NAMALWA (cell line): ENCODE data around the gene NKX2-3.

ENCODE experiments used
- DNase-seq: peaks from one replicate; pipeline ENCODE4 v3.0.0-alpha.2; 2015; ENCODE audit warnings: low spot score

Gene NKX2-3

GRCh38 chr10:99526861-99527504 lies 5.8 kb upstream of the NKX2-3 start:
- DNase-seq: no peak

DNA sequence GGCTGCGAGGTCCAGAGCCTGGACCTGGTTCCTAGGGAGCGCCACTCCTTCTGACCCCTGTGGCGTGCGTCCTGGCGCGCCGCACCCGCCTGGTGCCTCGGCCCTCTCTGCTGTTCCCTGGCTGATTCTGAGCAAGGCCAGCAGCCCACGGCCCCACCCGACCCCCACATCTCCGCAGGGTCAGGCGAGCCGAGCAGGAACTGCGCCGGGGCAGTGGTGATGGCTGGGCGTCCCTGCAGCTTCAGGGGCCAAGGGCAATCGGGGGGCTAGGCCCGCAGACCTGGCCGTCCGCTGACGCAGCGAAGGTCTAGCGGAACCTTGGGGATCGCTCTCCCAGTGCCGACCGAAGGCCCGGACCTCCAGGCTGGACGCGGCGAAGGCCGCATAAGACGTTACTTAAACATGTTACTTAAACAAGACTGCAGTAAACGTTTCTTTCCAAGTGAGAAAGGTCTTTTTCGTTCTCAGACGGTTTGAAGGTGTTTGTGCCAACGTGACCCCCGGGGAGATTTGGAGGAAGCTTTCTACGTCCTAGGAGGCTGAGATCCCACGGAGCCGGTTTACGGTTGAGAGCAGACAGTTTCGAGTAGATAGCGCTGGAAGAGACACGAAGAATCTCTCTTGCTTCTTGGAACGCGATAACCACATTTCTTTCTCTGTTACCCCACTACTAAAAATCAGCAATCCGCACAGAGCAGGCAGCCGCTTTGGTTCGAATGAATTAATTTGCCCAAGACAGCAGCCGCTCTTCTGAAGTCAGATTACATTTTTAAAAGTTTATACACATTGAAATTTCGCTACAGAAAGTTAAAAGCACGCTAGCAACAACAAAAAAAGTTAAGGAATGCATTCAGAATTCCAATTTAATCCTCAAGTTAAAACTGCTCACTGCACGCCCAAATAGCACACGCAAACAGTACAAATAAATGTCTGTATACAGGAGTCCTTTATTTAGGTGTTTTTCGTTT lies 4.9 kb upstream of the NKX2-3 start:
- no peak for DNase-seq

GRCh38 chr10:99528494-99529441 lies 4.0 kb upstream of the NKX2-3 start:
- DNase-seq: no peak

DNA sequence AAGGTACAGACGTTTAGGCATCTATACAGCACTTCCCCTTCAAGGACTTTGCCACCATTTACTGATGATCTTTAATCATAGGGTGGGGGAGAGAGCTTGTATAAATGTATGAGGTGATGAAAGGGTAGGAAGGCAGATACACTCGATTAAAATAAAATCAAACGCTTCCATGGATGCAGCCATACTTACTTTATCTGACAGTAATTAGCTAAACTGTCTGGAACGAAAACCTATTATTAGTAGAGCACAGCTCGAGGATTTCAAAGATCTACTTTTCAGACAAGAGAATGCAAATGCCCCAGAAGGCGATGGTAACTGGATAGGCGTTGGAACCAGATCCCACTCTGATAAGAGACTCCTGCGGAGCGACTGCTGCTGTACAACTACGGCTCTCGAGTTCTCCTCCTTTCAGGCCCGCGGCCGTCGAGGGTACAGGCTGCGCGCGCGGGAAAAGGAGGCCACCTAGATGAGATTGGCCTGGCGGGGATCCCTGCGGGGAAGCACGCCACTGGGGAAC lies 3.1 kb upstream of the NKX2-3 start:
- no peak for DNase-seq

GRCh38 chr10:99530108-99531025 lies 2.4 kb upstream of the NKX2-3 start:
- DNase-seq: no peak

DNA sequence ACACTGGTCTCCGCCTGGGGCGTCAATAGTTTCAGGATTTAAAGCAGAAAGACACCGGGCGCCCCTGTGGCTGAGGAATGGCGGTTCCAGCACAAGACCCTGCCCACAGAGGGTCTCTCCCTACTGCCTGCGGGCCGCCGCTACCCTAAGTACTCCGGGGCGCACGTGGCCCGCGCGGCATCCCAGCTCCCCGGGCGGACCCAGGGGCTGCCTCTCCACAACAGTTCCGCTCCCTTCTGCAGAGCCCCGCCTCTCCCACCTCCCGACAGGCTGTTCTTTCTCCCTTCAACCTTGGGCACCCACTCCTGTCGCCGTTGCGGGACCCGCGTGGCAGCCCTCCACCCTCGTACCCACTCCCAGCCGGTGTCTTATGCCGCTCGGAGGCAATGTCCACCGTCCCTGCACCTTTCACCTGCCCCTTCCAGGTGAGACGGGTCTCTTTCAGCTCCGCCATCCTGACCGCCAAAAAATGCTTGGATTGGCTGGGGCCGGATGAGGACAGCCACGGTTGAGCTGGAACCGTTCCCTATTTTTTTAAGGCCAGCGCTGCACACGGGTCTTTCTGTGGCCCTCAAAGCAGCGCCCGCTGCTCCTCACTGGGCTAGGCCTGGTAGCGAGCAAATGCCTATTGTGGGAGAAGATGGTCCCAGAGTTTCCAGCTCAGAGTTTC lies 1.6 kb upstream of the NKX2-3 start:
- DNase-seq: no peak

DNA sequence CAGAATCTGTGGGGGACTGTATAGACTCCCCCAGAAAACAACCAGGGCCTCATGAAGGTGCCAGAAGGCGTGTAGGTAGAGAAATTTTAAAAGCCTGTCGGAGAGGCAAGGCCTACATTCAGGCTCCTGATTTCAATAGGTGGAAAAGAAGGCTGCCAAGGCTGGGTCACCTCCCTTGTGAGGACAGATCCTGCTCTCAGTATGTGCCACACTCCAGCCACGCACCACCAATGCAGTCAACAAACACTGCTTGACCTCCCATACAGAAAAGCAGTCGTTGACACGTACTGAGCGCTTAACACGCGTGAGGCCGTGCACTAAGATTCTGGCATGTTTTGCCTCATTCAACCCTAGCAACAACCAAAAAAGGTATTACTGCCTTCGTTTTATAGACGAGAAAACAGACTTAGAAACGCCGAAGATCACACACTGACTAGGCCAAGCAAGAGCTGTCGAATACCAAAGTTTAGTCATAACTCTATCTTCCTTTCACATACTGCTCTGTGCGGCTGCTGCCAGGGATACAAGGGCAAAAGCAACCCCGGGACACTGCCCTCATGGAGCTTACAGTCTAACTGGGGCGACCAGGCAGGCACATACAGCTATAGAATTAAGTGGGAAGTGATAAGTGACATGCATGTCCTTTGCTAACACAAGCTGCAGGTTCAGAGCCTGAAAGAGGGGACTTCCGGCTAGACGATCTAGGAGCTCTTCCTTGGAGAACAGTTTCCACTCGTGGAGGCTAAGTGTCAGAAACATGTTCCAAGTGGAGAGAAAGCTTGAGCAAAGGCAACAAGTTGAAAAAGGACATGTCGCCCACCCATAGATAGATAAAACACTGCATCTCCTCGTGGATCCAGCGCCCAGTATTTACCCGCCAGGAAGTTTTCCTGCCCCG lies 797 bp upstream of the NKX2-3 start:
- no peak for DNase-seq

DNA sequence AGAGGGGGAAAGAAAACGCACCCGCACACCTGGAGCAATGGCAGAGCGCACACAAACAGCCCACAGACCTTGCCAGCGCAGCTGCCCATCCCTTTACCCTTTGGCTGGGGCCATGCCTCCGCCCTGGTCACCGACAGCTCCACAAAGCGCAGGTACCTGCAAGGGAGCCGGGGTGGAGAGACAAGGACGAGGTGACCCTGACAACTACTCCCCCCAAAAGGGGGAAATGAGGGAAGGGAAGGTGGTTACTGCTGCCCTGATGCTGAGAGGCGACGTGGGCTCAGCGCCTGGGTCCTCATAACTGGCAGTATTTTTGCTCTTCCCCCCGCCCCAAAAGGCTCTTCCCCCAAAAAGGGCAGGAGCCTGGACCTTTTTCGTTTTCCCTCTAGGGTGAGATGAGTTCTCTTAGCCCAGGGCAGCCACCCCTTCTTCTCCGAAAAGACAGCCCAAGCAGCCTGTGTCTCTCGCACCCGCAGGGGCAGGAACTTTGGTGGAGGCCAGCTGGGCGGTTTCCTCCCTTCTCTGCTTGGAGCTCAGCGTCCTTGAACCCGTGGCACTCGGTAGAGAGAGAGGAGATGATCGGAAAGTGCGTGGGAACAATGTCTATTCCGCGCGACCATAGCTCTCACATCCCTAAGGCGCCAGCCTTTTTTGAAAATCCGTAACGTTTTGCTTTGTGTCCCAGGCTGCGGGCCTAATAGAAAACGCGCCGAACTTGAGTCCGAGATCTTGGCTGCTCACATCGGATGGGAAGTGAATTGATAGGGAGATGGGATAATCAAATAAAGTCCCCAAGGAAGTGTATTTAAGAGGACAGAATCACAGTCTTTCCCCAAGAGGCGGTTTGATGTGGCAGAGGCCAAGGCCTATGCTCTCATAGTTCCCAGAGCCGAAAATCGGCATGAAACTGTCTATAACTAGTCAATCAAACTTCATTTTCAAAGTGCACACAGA lies 1.0 kb downstream of the NKX2-3 start:
- DNase-seq: no peak

DNA sequence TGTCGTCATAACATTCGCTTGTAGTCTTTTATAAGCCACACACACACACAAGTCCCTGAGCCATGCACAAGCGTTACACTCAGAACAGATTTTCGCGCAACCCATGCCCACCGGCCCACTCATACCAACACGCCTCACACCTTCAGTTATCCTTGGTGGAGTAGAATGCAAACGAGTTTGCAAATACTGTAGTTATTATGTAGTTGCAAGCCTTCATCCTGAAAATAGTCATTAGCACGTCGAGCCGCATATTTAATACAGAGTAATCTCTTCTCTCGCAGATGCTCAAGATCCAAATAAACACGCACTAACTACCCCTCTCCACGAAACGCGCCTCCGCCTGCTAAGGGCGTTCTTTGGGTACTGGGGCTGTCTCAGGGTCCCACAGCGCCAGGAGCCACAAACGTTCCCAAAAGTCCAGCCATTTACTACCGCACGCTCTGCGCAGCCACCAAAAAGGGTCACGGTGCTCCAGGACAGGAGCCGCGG lies 1.8 kb downstream of the NKX2-3 start:
- DNase-seq: no peak

GRCh38 chr10:99534939-99535763 lies 2.4 kb downstream of the NKX2-3 start:
- no peak for DNase-seq

GRCh38 chr10:99535764-99536337 lies 3.1 kb downstream of the NKX2-3 start:
- no peak for DNase-seq

DNA sequence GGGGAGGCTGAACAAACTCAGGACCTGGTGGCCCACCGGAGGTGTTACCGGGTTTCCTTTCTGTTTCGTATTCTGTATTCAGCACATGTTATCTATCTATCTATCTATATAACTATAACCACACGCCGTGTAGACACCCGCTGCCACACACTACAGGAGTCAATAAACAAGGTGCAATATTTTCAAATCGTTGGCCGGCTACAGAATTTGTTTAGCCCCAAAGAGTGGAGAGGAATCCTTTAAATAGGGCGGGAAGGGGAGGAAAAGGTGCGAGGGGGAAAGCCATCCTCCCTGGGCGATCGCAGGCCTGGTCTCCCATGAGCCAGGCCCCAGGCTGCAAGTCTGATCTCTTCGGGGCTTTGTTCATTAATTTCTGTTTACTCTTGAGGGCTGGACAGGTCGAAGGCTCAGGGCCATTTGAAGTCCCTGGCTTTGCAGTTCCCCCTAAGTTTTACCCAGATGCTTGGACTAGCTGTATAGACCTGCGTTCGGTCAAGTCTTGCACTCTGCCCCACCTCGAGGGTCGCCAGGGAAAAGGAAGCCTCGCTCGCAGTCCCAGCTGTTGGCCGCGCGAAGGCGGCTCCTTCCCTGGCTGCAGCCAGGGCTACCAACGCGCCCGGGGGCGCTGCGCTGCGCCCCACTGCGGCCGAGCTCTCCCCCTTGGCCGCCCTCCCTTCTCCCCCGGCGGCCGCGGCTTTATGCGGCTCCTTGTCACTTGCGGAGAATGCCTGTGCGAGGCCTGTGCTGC lies 3.8 kb downstream of the NKX2-3 start:
- DNase-seq: no peak

GRCh38 chr10:99537086-99537988 lies 4.6 kb downstream of the NKX2-3 start:
- no peak for DNase-seq

GRCh38 chr10:99537989-99538917 lies 5.5 kb downstream of the NKX2-3 start:
- no peak for DNase-seq
